T-helper 22 cell (primary cell): ENCODE data around the gene TGFA.
"Not testable (repeated sequence)": the region's sequence is repeated elsewhere in the genome, so short reads cannot be mapped to it uniquely, and the experiment has no call there.

Experiments
- DNase-seq: peaks from one replicate; pipeline ENCODE4 v3.0.0-alpha.2; 2020; ENCODE audit warnings: low read depth

The TGFA gene

DNA sequence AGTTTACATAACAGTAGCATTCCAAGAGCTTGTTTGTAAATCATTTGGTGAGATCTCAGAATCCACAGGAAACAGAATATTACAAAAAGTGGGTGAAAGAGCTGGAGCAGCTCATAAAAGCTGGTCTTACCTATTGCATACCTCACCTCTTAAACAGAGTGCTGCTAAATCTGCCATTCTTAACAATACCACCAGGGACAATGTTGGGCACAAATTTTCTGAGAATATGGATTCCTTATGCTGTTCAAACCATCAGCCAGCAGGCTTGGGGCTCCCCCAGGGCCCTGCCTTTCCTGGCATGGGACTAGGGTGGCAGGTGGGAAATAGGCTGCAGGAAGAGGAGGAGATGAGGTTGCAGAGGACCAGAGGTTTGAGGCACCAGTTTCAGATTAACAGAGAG lies 55.6 kb downstream of the TGFA start:
- DNase-seq = no peak

GRCh38 chr2:70496819-70497218 lies 56.8 kb downstream of the TGFA start:
- DNase-seq = no peak

DNA sequence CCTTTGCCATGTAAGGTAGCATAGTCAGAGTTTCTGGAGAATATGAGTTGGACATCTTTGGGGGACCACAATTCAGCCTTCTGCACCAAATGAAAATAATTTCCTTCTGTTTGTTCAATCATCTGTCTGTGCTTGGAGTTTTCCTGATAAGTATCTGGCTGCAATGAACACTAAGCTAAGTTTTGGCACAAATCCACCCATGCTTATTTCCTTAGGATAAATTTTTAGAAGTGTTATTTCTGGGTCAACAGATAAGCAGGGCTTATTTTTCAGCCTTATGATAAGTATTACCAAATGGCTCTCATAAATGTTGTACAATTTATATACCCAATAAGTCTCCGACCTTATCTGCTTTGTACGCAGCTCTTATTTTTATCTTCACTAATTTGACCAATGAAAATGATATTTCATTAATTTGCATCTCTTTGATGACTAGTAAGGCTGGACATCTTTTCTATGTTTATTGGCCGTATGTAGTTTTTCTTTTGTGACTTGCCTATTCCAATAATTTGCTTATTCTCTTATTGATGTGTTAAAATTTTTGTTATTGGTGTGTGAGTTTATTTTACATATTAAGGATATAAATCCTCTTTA lies 59.2 kb downstream of the TGFA start:
- DNase-seq = no peak

- no peak for DNase-seq
Measured at GRCh38 chr2:70490381-70490780, 63.2 kb downstream of the TGFA start.

DNA sequence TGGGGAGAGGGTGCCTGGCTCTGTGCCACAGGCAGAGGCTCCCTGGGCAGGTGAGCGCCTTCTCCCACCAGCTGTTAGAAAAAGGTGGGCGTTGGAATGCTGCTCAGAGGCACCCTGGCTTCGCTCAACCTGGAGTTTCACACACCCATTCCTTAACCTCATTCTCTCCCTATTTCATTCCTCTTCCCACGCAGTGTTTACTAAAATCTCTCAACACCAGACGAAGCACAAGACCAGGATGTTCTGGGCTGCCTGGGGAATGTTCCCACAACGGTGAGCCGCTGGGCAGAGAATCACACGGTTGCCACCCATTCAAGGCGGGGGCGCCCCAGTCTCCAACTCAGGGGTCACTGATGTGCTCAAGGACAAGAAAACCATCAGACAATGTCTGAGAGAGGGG lies 64.5 kb downstream of the TGFA start:
- DNase-seq = no peak

- DNase-seq = no peak
Measured at GRCh38 chr2:70484086-70484485, 69.5 kb downstream of the TGFA start.

DNA sequence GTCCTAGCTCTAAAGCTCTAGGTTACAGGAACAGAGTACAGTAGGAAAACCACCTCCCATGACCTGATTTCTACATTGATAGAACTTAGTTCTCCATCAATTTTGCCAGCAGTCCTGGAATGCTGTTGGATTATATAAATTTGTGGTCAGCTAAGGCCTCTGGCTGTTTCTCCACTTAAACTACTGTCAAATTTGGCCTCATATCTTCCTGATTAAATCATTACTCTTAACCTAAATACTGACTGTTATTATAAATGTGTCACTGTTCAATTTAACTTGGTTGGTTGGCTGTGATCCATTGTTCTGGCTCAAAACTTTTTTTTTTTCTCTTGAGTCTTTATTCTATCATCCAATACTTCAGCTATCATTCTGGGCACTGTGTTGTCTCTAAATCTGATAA lies 71.2 kb downstream of the TGFA start:
- no peak for DNase-seq

DNA sequence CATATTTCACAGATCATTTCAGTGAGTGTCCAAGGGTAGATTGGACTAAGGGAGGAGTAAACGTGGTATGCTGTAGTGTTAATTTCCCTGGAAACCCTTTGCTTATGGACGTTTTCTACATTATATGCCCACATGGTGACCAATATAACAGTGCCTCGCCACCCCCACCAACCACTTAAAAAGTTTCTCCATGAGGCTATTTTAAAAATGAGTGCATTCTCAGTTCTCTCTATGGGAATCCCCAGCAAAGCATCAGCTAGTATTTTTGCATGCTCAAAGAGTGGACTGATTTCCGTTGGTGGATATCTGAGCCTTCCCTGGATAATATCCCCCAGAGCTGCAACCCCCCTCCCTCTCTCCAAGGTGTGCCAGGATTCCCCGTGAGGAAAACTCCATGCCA lies 73.2 kb downstream of the TGFA start:
- no peak for DNase-seq

DNA sequence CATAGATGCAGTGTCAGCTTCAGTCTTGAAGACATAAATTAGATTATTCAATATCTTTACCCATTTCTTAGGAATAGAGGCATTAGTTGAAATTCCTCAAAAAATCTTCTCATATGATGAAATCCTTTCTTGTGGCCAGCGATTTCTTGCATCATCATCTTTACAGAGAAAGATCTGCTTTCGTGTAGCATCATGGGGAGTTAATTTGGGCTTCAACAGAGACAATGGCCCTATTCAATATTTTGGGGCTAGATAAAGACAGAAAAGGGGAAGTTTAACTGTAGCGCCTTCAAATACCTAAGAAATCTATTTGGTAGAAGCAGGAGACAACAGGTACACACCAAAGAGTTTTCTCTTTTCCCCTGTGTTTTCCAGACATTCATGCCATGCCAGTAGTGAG lies 73.8 kb downstream of the TGFA start:
- DNase-seq = no peak

- DNase-seq = no peak
Measured at GRCh38 chr2:70477441-70477844, 76.2 kb downstream of the TGFA start.

- no peak for DNase-seq
Measured at GRCh38 chr2:70475266-70475665, 78.4 kb downstream of the TGFA start.

DNA sequence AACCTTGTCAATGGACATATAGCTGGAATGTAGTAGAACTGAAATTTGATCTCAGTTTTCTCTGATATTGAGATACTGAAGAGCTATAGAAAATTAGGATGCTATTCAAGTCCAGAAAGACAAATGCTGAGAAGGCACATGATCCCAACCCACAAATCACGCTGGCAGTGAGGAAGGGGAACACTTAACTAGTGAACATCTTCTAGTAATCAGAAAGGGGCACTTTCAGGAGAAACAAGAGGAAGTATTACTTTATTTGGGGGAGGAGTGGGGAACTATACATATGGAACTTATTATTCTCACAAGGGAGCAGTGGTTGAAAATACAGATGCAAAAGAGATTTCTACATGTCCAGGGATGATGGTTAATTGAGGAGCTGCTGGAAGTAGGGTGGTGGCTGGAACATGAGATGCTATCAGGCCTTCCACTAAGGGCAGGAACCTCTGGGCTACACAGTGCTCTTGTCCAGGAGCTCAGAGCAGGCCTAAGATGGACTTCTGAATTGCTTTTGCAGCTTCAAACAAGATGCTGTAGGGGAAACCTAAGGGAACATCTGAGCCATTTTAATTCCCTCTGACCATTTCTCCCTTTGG lies 79.3 kb downstream of the TGFA start:
- DNase-seq = no peak

- no peak for DNase-seq
Measured at GRCh38 chr2:70473101-70473722, 80.4 kb downstream of the TGFA start.

DNA sequence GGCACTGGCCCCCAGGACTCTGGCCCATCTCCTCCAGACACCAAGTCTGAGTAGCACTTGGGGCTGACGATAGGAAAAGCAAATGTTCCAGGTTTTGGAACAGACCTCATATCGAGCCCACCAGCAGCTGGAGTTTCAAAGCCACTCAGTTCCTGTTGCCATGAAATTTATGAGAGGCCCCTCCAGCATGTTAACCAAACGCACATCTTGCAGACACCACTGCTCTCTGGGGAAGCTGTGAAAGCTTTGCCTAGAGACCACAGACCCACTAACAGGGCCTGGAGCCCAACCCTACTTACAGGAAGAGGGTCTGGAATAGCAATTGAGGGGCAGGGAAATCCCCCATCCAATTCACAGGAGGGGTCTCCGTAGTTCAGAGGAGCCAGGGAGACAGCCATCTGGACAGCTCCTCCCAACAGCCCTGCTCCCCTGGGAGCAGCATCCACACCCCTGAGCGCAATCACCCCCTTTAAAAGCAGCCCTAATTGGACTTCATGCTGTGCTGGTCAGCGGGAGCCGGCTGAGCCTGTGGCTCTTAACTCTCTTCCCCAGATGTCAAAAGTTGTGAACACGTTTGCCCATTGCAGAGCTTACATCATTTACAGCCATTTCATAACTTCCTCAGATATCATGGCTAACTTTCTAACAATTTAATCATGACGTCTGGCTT lies 81.3 kb downstream of the TGFA start:
- DNase-seq = no peak

GRCh38 chr2:70471129-70471528 lies 82.5 kb downstream of the TGFA start:
- no peak for DNase-seq

DNA sequence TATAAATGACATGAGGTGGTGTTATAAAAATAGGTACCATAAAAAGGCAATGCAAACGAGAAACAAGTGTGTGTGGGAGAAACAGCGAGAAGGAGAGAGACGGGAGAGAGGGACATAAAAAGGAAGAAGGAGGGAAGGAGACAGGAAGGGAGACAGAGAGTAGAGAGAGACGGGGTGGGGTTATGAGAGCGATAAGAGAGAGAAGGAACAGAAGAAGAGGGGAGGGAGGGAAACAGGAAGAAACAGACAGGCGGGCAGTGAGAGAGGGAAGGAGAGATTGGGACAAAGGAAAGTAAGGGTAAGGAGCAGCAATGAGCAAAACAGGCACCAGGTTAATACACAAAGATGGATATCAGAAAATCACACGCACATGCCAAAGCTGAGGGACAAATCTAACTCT lies 83.7 kb downstream of the TGFA start:
- DNase-seq = no peak

DNA sequence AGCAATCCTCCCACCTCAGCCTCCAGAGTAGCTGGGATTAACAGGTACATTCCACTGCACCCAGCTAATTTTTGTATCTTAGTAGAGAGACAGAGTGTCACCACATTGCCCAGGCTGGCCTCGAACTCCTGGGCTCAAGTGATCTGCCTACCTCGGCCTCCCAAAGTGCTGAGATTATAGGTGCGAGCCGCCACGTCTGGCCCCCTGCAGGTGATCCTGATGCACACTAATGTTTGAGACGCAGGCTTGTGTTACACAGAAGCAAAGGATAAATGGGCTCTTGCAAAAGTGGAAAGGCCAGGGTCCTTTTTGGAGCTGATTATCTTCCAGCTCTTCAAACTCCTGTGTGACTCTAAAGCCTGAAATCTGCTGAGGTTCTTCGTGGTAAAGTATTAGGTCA lies 84.2 kb downstream of the TGFA start:
- DNase-seq = no peak

- no peak for DNase-seq
Measured at GRCh38 chr2:70468878-70469277, 84.7 kb downstream of the TGFA start.

- no peak for DNase-seq
Measured at GRCh38 chr2:70467831-70468779, 85.5 kb downstream of the TGFA start.

DNA sequence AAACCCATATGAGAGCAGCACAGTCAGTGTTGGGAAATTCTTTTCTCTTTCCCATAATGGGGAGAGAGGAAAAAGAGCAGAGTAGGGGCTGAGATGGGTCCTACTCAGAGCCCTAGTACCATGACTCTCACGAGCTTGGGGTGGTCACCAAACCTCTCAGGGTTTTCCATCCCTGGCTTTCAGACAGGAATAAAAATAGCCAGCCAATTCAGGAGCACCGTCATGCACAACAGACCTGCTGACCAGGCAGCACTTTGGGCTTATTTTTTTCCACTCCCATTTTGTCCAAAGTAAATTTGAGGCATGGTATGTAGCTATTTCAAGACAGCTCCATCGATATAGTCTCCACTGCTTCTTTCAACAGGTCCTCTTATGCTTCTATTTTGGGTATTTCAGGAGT lies 86.4 kb downstream of the TGFA start:
- DNase-seq = no peak

DNA sequence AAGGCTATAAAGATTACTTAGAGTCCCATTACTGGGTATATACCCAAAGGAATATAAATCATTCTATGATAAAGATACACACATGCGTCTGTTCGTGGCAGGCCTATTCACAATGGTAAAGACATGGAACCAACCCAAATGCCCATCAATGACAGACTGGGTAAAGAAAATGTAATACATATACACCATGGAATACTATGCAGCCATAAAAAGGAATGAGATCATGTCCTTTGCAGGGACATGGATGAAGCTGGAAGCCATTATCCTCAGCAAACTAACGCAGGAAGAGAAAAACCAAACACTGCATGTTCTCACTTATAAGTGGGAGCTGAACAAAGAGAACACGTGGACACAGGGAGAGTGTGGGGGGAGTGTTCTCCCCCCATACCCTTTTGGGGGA lies 87.0 kb downstream of the TGFA start:
- not testable (repeated sequence) for DNase-seq

- DNase-seq = no peak
Measured at GRCh38 chr2:70463997-70464396, 89.6 kb downstream of the TGFA start.
